Cardiac muscle cell (in vitro differentiated cells and primary cell): ENCODE data around the gene SEMA5A. TPM values are rescaled to one million over a fixed set of nuclear protein-coding genes. Genes with fewer than 3 reads are reported as not detected.

ENCODE experiments used
- DNase-seq, 2 donors: peaks; one replicate each; pipeline versions ENCODE4 v3.0.0 to v3.0.0-alpha.2; 2010 to 2017; ENCODE audit warnings: low read depth in 1 of 2, low spot score in 1 of 2
- H3K27ac ChIP-seq: fragments of 200-600 bp; sonication (generic); 2 replicates; pipeline ENCODE4 v1.5.1; 2016
- H3K27me3 ChIP-seq: fragments of 200-600 bp; sonication (generic); 2 replicates; pipeline ENCODE4 v1.6.0; 2016; ENCODE audit warnings: control low read depth
- H3K36me3 ChIP-seq: fragments of 200-600 bp; sonication (generic); 2 replicates; pipeline ENCODE4 v1.5.1; 2016; ENCODE audit warnings: control low read depth
- H3K4me1 ChIP-seq: fragments of 200-600 bp; sonication (generic); 2 replicates; pipeline ENCODE4 v1.8.1; 2017; ENCODE audit warnings: low read depth, mild to moderate bottlenecking, mixed run types
- H3K4me3 ChIP-seq: fragments of 200-600 bp; sonication (generic); 2 replicates; pipeline ENCODE4 v1.5.1; 2016; ENCODE audit warnings: mild to moderate bottlenecking
- H3K9me3 ChIP-seq: fragments of 200-600 bp; sonication (generic); 2 replicates; pipeline ENCODE4 v1.5.1; 2017; ENCODE audit warnings: low read depth, mild to moderate bottlenecking, control low read depth
- CTCF ChIP-seq: IDR thresholded peaks from 2 replicates; pipeline ENCODE4 v1.5.1; 2012; ENCODE audit warnings: low read depth, mild to moderate bottlenecking, low read length
- polyA plus RNA-seq: library from polyadenylated mRNA; unstranded; fragments of >200 nt; fragmentation: Nextera tagmentation; extraction: Ambion mirVana; gene quantifications from 2 replicates; pipeline ENCODE4 v1.2.1, GENCODE V29; 2016
- total RNA-seq: library from RNA; depleted of rRNA; stranded (reverse); fragments of >200 nt; gene quantifications from 2 replicates; pipeline ENCODE4 v1.2.3, GENCODE V29; 2016

The SEMA5A gene
- total and polyA plus RNA-seq, 2 experiments from 2014 or later: 15.7 to 16.6 TPM

GRCh38 chr5:9058161-9058560, 487.7 kb downstream of the SEMA5A start:
- Histone ChIP-seq H3K36me3 (no peaks in the 10 kb centered on the region), H3K27me3 (no peaks in the 10 kb centered on the region), H3K4me1 (no peaks in the 10 kb centered on the region), H3K9me3 (no peaks in the 10 kb centered on the region), H3K4me3 (no peak overlapping the region), H3K27ac (no peak overlapping the region)
- no peak for TF ChIP-seq CTCF
- DNase-seq: no peak

- Histone ChIP-seq H3K9me3 (no peaks in the 10 kb centered on the region), H3K4me1 (peaks cover 4% of the 10 kb centered on the region), H3K27me3 (no peaks in the 10 kb centered on the region), H3K4me3 (no peak overlapping the region), H3K36me3 (no peaks in the 10 kb centered on the region), H3K27ac (no peak overlapping the region)
- no peak for TF ChIP-seq CTCF
- no peak for DNase-seq
Measured at GRCh38 chr5:9057406-9058000, 488.4 kb downstream of the SEMA5A start.

GRCh38 chr5:9056046-9056445, 489.8 kb downstream of the SEMA5A start:
- Histone ChIP-seq H3K27me3 (no peaks in the 10 kb centered on the region), H3K4me3 (no peak overlapping the region), H3K36me3 (no peaks in the 10 kb centered on the region), H3K27ac (no peak overlapping the region), H3K4me1 (peaks cover 6% of the 10 kb centered on the region), H3K9me3 (no peaks in the 10 kb centered on the region)
- TF ChIP-seq CTCF: no peak
- no peak for DNase-seq

- Histone ChIP-seq H3K27ac (no peak overlapping the region), H3K36me3 (no peaks in the 10 kb centered on the region), H3K27me3 (no peaks in the 10 kb centered on the region), H3K4me3 (no peak overlapping the region), H3K9me3 (no peaks in the 10 kb centered on the region), H3K4me1 (peaks cover 6% of the 10 kb centered on the region)
- no peak for DNase-seq
- no peak for TF ChIP-seq CTCF
Measured at GRCh38 chr5:9054821-9055589, 490.9 kb downstream of the SEMA5A start.

- peaks cover 6% of the 10 kb centered on the region for H3K4me1 ChIP-seq
- TF ChIP-seq CTCF: no peak
- no peaks in the 10 kb centered on the region for H3K9me3 ChIP-seq
- no peak overlapping the region for H3K4me3 ChIP-seq
- H3K36me3 ChIP-seq: no peaks in the 10 kb centered on the region
- H3K27me3 ChIP-seq: no peaks in the 10 kb centered on the region
- DNase-seq: no peak
- H3K27ac ChIP-seq: no peak overlapping the region
Measured at GRCh38 chr5:9054322-9054721, 491.6 kb downstream of the SEMA5A start.
